Stimulated activated CD4-positive, alpha-beta T cell treated with anti-CD3 and anti-CD28 coated beads, Interleukin-2, amount 100 ng/mL, for 24 hours (primary cell): ENCODE results near the gene BCAR3.
A peak's percentile ranks its signal among the peaks of the same experiment; 100 is the strongest.
"Not testable (repeated sequence)": the region's sequence is repeated elsewhere in the genome, so short reads cannot be mapped to it uniquely, and the experiment has no call there.

Experiments
- DNase-seq, 2 donors: peaks; one replicate each; pipeline ENCODE4 v3.0.0-alpha.2; 2020

BCAR3 gene

GRCh38 chr1:93593854-93594602 is 87.6 kb downstream of the BCAR3 start:
- no peak for DNase-seq

GRCh38 chr1:93592551-93592949 is 89.1 kb downstream of the BCAR3 start:
- DNase-seq, result no peak

- peak in 1 of 2 donors; percentile 26 for DNase-seq
Measured at GRCh38 chr1:93591676-93592550, 89.7 kb downstream of the BCAR3 start.

- not testable (repeated sequence) for DNase-seq
Measured at GRCh38 chr1:93591291-93591675, 90.4 kb downstream of the BCAR3 start.

- no peak for DNase-seq
Measured at GRCh38 chr1:93588955-93589354, 92.7 kb downstream of the BCAR3 start.

GRCh38 chr1:93588206-93588605 is 93.4 kb downstream of the BCAR3 start:
- no peak for DNase-seq

GRCh38 chr1:93587354-93587753 is 94.3 kb downstream of the BCAR3 start:
- no peak for DNase-seq

GRCh38 chr1:93585059-93585966 is 96.3 kb downstream of the BCAR3 start:
- no peak for DNase-seq

- no peak for DNase-seq
Measured at GRCh38 chr1:93584261-93585003, 97.2 kb downstream of the BCAR3 start.

GRCh38 chr1:93581917-93582850 is 99.5 kb downstream of the BCAR3 start:
- DNase-seq, result no peak

- DNase-seq, result no peak
Measured at GRCh38 chr1:93579891-93580290, 101.7 kb downstream of the BCAR3 start.

- DNase-seq, result no peak
Measured at GRCh38 chr1:93578911-93579825, 102.5 kb downstream of the BCAR3 start.

- no peak for DNase-seq
Measured at GRCh38 chr1:93578433-93578830, 103.2 kb downstream of the BCAR3 start.

- no peak for DNase-seq
Measured at GRCh38 chr1:93577536-93578432, 103.9 kb downstream of the BCAR3 start.

- no peak for DNase-seq
Measured at GRCh38 chr1:93576746-93577145, 104.9 kb downstream of the BCAR3 start.

- DNase-seq, result no peak
Measured at GRCh38 chr1:93576346-93576745, 105.3 kb downstream of the BCAR3 start.

- no peak for DNase-seq
Measured at GRCh38 chr1:93575621-93576284, 105.9 kb downstream of the BCAR3 start.

- no peak for DNase-seq
Measured at GRCh38 chr1:93574991-93575390, 106.6 kb downstream of the BCAR3 start.
